ENCODE data around the gene APOBEC3F.
A peak's percentile ranks its signal among the peaks of the same experiment; 100 is the strongest.
"Not testable (repeated sequence)": the region's sequence is repeated elsewhere in the genome, so short reads cannot be mapped to it uniquely, and the experiment has no call there.

APOBEC3F gene

DNA sequence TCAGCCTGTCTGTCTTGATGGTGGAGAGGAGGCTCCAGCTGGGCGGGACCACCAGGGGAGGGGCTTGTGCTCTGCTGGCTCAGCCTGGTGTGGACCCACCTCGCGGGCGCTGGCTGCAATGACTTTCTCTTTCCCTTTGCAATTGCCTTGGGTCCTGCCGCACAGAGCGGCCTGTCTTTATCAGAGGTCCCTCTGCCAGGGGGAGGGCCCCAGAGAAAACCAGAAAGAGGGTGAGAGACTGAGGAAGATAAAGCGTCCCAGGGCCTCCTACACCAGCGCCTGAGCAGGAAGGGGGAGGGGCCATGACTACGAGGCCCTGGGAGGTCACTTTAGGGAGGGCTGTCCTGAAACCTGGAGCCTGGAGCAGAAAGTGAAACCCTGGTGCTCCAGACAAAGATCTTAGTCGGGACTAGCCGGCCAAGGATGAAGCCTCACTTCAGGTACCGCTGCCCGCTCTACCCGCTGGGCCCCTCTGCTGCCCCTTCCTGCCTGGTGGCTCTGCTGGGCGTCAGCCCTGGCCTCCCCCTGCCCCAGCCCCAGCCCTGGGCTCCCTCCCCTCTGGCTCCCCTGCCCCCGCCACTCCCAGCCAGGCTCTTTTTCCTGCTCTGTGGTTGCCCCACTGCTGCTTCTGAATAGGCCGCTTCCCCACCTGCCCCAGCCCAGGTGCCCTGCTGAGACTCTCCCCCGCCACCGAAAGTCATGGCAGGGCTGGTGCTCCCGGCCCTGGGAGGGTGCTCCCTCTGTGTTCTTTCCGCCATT, at the start of gene APOBEC3F:
TSS of gene APOBEC3F (plus strand) at position 327 of the 759 bp plus-strand sequence. CDS start at position 424, 97 bp downstream.
- DNase-seq, result peak; percentile 83 to 85

- DNase-seq, result not testable (repeated sequence)
These were observed 47.7 kb upstream of the APOBEC3F start for GRCh38 chr22:38992871-38993371.

GRCh38 chr22:38996105-38996504, 44.6 kb upstream of the APOBEC3F start:
- DNase-seq, result no peak

GRCh38 chr22:38997518-38997917, 43.1 kb upstream of the APOBEC3F start:
- no peak for DNase-seq

- DNase-seq, result peak; percentile 81 to 84
These were observed 37.5 kb upstream of the APOBEC3F start for GRCh38 chr22:39003165-39003638.

- DNase-seq, result no peak
These were observed 33.5 kb upstream of the APOBEC3F start for GRCh38 chr22:39007177-39007576.

DNA sequence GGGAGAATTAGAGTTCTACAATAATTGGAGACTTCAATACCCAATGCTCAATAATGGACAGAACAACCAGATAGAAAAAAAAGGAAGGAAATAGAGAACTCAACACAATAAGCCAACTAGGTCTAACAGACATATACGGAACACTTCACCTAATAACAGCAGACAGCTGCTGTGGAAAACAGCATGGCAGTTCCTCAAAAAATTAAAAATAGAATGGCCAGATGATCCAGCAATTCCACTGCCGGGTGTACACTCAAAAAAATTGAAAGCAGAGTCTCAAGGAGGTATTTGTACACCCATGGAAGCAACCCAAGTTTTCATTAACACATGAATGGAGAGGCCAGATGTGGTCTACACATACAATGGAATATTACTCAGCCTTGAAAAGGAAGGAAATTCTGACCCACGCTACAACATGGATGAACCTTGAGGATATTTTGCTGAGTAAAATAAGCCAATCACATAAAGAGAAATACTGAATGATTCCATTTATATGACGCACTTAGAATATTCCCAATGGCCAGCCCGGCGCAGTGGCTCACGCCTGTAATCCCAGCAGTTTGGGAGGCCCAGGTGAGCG, 32.3 kb upstream of the APOBEC3F start:
- DNase-seq, result not testable (repeated sequence)

- no peak for DNase-seq
These were observed 29.7 kb upstream of the APOBEC3F start for GRCh38 chr22:39010946-39011345.

DNA sequence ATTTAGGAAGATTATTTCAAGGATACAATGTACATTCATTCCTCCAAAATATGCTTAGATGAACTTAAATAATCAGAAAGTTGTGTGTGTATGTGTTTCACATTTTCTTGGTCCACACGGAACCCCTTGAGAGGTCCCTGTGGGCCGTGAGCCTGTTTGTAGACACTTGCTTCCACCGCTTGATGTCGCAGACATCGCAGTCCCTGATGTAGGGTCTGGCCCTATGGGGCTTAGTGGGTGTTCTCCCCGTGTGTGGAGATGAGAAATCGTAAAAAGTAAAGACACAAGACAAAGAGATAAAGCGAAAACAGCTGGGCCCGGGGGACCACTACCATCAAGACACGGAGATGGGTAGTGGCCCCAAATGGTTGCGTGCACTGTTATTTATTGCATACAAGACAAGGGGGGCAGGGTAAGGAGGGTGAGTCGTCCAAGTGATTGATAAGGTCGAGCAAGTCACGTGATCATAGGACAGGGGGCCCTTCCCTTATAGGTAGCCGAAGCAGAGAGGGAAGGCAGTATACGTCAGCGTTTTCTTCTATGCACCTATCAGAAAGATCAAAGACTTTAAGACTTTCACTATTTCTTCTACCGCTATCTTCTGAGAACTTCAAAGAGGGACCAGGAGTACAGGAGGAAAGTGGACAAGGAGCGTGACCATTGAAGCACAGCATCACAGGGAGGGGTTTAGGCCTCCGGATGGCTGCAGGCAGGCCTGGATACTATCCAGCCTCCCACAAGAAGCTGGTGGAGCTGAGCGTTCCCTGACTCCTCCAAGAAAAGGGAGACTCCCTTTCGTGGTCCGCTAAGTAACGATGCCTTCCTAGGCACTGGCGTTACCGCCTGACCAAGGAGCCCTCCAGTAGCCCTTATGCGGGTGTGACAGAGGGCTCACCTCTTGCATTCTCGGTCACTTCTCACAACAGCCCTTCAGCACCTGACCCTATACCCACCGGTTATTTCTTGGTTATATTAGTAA, 27.8 kb upstream of the APOBEC3F start:
- no peak for DNase-seq

DNA sequence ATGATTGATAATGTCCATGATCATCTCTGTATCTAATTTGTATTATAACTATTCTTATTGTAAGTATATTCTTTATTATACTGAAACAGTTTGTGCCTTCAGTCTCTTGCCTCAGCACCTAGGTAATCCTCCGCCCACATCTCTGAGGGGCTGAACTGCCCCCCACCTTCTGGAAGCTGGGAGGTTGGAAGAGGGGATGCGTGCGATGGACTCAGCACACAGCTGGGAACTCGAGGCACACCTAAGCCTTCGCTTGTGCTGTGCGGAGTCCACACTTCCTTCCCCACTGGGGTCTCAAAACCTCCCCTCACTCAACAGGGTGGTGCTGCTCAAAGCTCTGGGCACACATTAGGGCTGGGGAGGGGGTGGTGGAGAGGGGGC, 27.1 kb upstream of the APOBEC3F start:
- not testable (repeated sequence) for DNase-seq

GRCh38 chr22:39013942-39014722, 26.5 kb upstream of the APOBEC3F start, which contains the start of gene APOBEC3C:
APOBEC3C (plus strand) TSS chr22:39014257; CDS start chr22:39014363, 106 bp downstream.
- DNase-seq, result peak; percentile 83 to 84

GRCh38 chr22:39014723-39015121, 25.9 kb upstream of the APOBEC3F start:
- not testable (repeated sequence) for DNase-seq

DNA sequence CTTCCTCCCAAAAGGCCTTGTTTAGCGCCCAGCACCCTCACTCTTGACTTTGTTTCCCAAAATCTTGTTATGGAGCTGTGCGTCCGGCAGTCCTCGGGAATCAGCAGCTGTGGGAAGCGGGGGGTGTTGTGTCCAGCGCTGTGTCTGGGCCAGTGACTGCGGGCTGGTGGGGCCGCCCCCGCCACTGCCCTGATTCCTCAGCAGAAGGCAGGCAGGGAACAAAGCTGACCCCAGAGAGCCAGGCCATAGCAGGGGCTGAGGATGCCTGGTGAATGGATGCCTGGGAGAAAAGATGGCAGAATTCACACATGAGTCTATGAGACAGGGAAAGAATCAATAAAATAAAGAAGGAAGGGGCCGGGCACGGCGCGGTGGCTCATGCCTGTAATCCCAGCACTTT, 24.1 kb upstream of the APOBEC3F start:
- no peak for DNase-seq

DNA sequence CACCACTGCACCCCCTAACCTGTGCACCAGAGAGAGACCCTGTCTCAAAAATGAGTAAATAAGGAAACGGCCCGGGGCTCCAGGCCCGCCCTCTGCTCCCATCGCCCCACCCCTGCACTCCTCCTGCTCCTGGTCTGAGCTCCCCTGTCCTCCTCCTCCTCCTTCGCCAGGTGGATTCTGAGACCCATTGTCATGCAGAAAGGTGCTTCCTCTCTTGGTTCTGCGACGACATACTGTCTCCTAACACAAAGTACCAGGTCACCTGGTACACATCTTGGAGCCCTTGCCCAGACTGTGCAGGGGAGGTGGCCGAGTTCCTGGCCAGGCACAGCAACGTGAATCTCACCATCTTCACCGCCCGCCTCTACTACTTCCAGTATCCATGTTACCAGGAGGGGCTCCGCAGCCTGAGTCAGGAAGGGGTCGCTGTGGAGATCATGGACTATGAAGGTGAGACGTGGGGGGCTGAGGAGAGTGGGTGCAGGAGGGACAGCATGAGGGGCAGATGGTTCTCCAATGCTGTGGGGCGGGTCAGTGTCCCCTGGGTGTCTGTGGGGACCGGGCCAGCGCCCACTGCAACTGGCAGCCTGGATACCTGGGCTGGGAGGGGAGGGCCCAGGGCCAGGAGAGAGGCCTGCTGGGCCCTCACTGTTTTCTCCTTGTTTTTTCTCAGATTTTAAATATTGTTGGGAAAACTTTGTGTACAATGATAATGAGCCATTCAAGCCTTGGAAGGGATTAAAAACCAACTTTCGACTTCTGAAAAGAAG, 22.9 kb upstream of the APOBEC3F start:
- no peak for DNase-seq

DNA sequence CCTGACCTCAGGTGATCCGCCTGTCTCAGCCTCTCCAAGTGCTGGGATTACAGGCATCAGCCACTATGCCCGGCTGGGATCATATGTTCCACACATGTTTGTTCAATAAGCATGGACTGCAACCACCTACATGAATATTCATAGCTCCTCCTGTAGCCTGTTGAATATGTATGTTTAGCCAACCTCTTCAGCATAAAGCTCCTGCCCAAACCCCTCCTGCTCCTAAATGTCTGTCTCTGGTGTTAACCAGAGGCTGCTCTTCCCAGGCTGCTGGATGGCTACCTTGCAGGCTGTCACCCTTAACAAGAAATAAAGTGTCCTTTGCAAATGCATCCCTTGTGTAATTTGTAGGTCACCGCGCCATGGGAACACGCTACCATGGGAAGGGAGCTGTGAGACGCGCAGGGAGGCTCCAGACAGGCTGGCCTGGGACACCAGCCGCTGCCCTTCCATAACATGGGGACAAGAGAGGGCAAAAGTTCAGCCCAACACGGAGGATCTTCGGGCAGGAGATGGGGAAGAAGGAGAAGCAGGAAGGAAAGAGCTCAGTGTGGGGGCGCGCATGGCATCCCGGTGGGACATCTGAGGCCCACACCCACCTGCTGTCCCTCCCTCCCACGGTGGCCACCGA, 20.5 kb upstream of the APOBEC3F start:
- DNase-seq, result not testable (repeated sequence)

DNA sequence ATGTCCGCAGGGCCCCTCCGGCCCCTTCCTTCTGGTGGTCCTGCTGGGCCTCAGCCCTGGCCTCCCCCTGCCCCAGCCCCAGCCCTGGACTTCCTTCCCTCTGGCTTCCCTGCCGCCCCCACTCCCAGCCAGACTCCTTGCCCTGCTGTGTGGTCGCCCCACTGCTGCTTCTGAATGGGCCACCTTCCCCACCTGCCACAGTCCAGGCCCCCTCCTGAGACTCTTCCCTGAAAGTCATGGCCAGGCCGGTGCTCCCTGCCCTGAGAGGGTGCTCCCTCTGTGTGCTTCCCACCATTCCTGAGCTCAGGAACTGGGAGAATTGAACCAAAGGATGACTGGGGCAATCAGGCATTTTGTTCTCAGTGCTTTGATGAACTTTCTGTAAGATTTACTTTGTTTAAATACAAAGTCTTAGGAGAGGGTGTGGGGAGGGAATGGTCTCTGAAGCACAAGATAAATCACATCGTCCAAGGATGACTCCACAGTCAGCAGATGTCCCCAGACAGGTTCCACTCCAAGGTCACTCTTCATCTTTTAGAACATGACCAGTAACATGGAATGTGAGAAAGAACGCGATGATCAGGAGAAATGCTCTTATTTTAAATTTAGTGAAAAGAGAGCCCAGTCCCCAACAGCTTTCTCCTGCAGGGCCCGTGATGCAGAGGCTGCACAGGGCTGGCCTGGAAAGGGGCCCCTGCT, 19.0 kb upstream of the APOBEC3F start:
- no peak for DNase-seq

GRCh38 chr22:39024519-39025308, 15.9 kb upstream of the APOBEC3F start:
- DNase-seq, result peak in 1 of 2 donors; percentile 52

DNA sequence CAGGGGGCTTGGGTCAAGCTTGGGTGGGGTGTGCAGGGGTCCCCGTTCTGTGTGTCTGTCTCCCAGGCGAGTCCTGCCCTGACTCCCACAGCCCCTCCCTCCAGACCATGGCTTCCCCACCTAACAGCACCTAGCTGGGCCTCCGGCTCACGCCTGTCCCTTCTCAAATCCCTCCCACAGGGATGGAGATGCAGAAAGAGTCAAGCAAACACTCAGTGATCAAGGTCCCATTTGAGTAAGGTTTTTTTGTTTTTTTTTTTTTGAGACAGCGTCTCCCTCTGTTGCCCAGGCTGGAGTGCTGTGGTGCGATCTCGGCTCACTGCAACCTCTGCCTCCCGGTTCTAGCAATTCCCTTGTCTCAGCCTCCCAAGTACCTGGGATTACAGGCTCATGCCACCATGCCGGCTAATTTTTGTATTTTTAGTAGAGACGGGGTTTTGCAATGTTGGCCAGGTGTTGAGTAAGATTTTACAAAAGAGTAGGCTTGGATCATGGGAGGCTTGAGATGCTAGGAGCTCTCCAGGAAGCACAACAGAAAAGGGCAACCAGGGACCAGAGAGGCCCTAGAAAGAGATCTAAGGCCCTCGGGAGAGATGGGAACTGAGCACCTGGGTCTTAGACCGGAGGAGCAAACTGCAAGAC, 14.0 kb upstream of the APOBEC3F start:
- no peak for DNase-seq

DNA sequence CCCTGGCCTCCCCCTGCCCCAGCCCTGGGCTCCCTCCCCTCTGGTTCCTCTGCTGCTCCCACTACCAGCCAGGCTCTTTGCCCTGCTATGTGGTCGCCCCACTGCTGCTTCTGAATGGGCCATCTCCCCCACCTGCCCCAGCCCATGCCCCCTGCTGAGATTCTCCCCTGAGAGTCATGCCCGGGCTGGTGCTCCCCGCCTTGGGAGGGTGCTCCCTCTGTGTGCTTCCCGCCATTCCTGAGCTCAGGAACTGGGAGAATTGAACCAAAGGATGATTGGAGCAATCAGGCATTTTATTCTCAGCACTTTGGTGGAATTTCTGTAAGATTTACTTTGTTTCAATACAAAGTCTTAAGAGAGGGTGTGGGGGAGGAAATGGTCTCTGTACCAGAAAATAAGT, 12.9 kb upstream of the APOBEC3F start:
- DNase-seq, result no peak

Data from CD4-positive, alpha-beta T cell treated with Interleukin-1 beta for 1 hour (primary cell).